Measurements from ENCODE around the gene PSMD12. TPM values are rescaled to one million over a fixed set of nuclear protein-coding genes. Genes with fewer than 3 reads are reported as not detected.

PSMD12 gene
- total RNA-seq, 1 donor from 2014 or later: 31.8 TPM

GRCh38 chr17:67401598-67402504, 35.5 kb upstream of the PSMD12 start:
- H3K36me3 ChIP-seq: no peaks in the 10 kb centered on the region

GRCh38 chr17:67401106-67401505, 34.7 kb upstream of the PSMD12 start:
- H3K27me3 ChIP-seq: no peaks in the 10 kb centered on the region
- DNase-seq (ENCODE audit: low spot score in 2 of 2): no peak
- H3K9me3 ChIP-seq: no peaks in the 10 kb centered on the region
- no peaks in the 10 kb centered on the region for H3K36me3 ChIP-seq
- intact Hi-C loops (cut with DNase I): no loop called here
- no peak overlapping the region for H3K4me3 ChIP-seq
- no peaks in the 10 kb centered on the region for H3K4me1 ChIP-seq
- H3K27ac ChIP-seq: no peak overlapping the region
- TF ChIP-seq, protein P1, sequence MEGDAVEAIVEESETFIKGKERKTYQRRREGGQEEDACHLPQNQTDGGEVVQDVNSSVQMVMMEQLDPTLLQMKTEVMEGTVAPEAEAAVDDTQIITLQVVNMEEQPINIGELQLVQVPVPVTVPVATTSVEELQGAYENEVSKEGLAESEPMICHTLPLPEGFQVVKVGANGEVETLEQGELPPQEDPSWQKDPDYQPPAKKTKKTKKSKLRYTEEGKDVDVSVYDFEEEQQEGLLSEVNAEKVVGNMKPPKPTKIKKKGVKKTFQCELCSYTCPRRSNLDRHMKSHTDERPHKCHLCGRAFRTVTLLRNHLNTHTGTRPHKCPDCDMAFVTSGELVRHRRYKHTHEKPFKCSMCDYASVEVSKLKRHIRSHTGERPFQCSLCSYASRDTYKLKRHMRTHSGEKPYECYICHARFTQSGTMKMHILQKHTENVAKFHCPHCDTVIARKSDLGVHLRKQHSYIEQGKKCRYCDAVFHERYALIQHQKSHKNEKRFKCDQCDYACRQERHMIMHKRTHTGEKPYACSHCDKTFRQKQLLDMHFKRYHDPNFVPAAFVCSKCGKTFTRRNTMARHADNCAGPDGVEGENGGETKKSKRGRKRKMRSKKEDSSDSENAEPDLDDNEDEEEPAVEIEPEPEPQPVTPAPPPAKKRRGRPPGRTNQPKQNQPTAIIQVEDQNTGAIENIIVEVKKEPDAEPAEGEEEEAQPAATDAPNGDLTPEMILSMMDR (IDR thresholded peaks at IDR 0.05): no peak

More at GRCh38 chr17:67401598-67402504, 35.5 kb upstream of the PSMD12 start:
- H3K4me1 ChIP-seq: no peaks in the 10 kb centered on the region
- intact Hi-C loops (cut with DNase I): no loop called here
- no peaks in the 10 kb centered on the region for H3K27me3 ChIP-seq
- peak overlapping the region in 1 of 2 donors; percentile 2 for H3K27ac ChIP-seq
- TF ChIP-seq, protein P1 (IDR thresholded peaks at IDR 0.05): no peak
- no peak for DNase-seq (ENCODE audit: low spot score in 2 of 2)
- H3K9me3 ChIP-seq: no peaks in the 10 kb centered on the region
- H3K4me3 ChIP-seq: no peak overlapping the region

- Histone ChIP-seq H3K4me1 (no peaks in the 10 kb centered on the region), H3K4me3 (no peak overlapping the region), H3K36me3 (no peaks in the 10 kb centered on the region), H3K27me3 (no peaks in the 10 kb centered on the region), H3K9me3 (no peaks in the 10 kb centered on the region), H3K27ac (no peak overlapping the region)
- TF ChIP-seq, protein P1 (IDR thresholded peaks at IDR 0.05): no peak
- intact Hi-C loops (cut with DNase I): no loop called here
- DNase-seq (ENCODE audit: low spot score in 2 of 2): no peak
These were observed 33.8 kb upstream of the PSMD12 start for GRCh38 chr17:67400193-67400592.

DNA sequence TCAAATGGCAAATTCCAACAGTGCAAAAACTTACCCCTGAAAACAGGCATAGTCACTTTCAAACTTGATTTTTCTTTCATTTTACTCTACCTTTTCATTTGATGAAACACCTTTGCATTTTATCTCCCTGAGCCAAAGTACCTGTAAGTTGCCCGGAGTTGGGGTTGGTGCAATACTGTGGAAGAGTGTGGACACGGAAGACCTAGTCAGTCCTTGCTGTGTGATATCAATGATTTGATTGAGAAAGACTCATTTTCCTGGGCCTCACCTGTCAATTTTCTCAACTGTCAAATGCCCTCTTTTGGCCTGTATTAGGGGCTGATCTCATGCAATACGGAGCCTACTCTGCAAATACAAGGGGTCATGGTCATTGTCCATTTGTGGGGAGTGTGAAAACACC, 33.3 kb upstream of the PSMD12 start:
- no peaks in the 10 kb centered on the region for H3K36me3 ChIP-seq
- H3K9me3 ChIP-seq: no peaks in the 10 kb centered on the region
- intact Hi-C loops (cut with DNase I): no loop called here
- DNase-seq (ENCODE audit: low spot score in 2 of 2): no peak
- H3K27ac ChIP-seq: no peak overlapping the region
- no peaks in the 10 kb centered on the region for H3K27me3 ChIP-seq
- TF ChIP-seq, protein P1 (IDR thresholded peaks at IDR 0.05): no peak
- no peaks in the 10 kb centered on the region for H3K4me1 ChIP-seq
- no peak overlapping the region for H3K4me3 ChIP-seq

DNA sequence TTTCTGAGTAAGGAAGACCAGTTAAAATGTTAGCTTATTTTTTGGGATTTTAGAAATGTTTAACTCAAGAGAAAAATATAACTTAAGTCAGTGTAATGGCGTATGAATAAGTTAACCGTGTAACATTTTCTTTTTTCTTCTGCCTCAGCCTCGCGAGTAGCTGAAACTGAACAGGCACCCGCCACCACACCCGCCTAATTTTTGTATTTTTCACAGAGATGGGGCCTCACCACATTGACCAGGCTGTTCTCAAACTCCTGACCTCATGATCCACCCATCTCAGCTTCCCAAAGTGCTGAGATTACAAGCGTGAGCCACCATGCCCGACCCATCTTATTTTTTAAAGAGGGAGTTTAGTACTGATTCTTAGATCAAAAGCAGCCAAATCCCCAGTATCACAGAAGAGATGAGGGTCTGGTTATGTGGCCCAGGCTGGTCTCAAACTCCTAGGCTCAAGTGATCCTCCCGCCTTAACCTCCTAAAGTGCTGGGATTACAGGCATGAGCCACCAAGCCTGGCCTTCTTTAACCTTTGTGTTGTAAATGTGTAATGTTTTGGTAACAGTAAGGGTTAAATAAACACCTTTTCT, 27.5 kb upstream of the PSMD12 start:
- Histone ChIP-seq H3K4me3 (no peak overlapping the region), H3K27me3 (no peaks in the 10 kb centered on the region), H3K4me1 (peaks cover 3 to 5% of the 10 kb centered on the region in 2 donors), H3K36me3 (no peaks in the 10 kb centered on the region), H3K9me3 (no peaks in the 10 kb centered on the region), H3K27ac (no peak overlapping the region)
- no peak for DNase-seq (ENCODE audit: low spot score in 2 of 2)
- TF ChIP-seq, protein P1 (IDR thresholded peaks at IDR 0.05): no peak
- intact Hi-C loops (cut with DNase I): no loop called here
